ENCODE data around the gene ENOX2.

The ENOX2 gene

DNA sequence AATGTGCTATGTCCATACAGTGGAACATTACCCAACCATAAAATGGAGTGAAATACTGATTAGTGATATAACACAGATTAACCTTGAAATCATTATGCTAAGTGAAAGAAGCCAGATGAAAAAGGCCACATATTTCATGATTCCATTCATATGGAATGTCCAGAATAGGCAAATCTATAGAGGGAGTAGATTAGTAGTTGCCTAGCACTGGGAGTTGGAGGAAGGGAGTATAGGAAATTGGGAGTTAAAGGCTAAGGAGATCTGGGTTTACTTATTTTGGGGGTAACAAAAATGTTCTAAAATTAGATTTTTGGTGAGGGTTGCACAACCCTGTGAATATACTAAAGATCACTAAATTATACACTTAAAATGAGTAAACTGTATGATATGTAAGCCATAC is 26.8 kb downstream of the ENOX2 start:
- H3K4me1 ChIP-seq (ENCODE audit: control insufficient read depth, low read length): no peaks in the 10 kb centered on the region
- H3K27me3 ChIP-seq (ENCODE audit: control insufficient read depth, low read length): no peaks in the 10 kb centered on the region
- H3K4me3 ChIP-seq (ENCODE audit: low read length): no peak overlapping the region
- TF ChIP-seq EZH2phosphoT487 (IDR thresholded peaks at IDR 0.05; ENCODE audit: borderline replicate concordance, low read length): no peak
- TF ChIP-seq, protein P1, sequence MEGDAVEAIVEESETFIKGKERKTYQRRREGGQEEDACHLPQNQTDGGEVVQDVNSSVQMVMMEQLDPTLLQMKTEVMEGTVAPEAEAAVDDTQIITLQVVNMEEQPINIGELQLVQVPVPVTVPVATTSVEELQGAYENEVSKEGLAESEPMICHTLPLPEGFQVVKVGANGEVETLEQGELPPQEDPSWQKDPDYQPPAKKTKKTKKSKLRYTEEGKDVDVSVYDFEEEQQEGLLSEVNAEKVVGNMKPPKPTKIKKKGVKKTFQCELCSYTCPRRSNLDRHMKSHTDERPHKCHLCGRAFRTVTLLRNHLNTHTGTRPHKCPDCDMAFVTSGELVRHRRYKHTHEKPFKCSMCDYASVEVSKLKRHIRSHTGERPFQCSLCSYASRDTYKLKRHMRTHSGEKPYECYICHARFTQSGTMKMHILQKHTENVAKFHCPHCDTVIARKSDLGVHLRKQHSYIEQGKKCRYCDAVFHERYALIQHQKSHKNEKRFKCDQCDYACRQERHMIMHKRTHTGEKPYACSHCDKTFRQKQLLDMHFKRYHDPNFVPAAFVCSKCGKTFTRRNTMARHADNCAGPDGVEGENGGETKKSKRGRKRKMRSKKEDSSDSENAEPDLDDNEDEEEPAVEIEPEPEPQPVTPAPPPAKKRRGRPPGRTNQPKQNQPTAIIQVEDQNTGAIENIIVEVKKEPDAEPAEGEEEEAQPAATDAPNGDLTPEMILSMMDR (IDR thresholded peaks at IDR 0.05; ENCODE audit: low read depth, low read length, poor library complexity, severe bottlenecking): no peak
- H3K36me3 ChIP-seq (ENCODE audit: control insufficient read depth, low read length): no peaks in the 10 kb centered on the region
- no peaks in the 10 kb centered on the region for H3K9me3 ChIP-seq (ENCODE audit: control insufficient read depth, insufficient read depth, low read length)
- no peak overlapping the region for H3K27ac ChIP-seq (ENCODE audit: low read depth, low read length)
- H4K20me1 ChIP-seq (ENCODE audit: control insufficient read depth, insufficient read depth, low read depth, low read length): no peaks in the 10 kb centered on the region
- H3F3A ChIP-seq (ENCODE audit: control insufficient read depth, insufficient read depth): no peaks in the 10 kb centered on the region
- H3K9me2 ChIP-seq (replicated peaks; ENCODE audit: control insufficient read depth, low read length): no peaks in the 10 kb centered on the region
- no peaks in the 10 kb centered on the region for H3K79me2 ChIP-seq (ENCODE audit: control insufficient read depth, low read length)
- no peak overlapping the region for H3K4me2 ChIP-seq (ENCODE audit: low read length)

DNA sequence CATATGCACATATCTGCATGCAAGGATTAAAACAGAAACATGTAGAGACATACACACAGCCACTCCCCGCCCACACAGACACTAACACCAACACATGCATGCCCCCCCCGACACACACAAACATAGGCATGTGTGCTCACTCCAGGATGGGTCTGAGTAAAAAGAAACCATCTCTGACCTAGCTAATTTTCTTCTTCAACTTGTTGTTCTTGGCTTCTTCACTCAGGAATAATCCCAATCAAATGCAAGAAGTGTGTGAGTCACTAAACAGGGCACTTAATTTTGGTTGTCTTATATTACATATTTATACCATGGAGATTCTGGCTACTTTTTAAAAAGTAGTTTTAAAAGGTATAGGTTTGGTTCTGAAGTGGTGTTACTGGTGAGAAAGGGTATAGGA is 28.3 kb downstream of the ENOX2 start:
- TF ChIP-seq EZH2phosphoT487 (IDR thresholded peaks at IDR 0.05; ENCODE audit: borderline replicate concordance, low read length): no peak
- TF ChIP-seq, protein P1 (IDR thresholded peaks at IDR 0.05; ENCODE audit: low read depth, low read length, poor library complexity, severe bottlenecking): no peak
- no peaks in the 10 kb centered on the region for H3K79me2 ChIP-seq (ENCODE audit: control insufficient read depth, low read length)

DNA sequence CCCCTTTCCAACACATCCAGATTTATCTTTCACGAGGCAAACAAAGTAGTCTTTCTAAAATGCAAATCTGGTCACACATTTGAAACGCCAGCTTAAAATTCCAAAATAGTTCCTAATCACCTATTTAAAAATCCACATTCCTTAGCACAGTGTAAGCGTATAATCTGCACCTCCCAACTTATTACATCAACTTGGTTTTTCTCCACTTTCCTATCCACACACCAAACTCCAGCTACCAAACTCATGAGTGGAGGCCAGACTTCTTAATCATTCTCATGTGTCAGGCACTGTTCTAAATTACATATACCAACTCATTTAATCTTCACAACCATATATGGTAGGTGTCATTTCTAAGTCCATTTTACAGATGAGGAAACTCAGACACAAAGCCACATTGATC is 33.8 kb downstream of the ENOX2 start:
- Histone ChIP-seq H3K9me3 (ENCODE audit: control insufficient read depth, insufficient read depth, low read length) (no peaks in the 10 kb centered on the region), H3K36me3 (ENCODE audit: control insufficient read depth, low read length) (no peaks in the 10 kb centered on the region), H3K79me2 (ENCODE audit: control insufficient read depth, low read length) (no peaks in the 10 kb centered on the region)

More for the DNA sequence above, 28.3 kb downstream of the ENOX2 start:
- Histone ChIP-seq H3K4me2 (ENCODE audit: low read length) (no peak overlapping the region), H3K4me3 (ENCODE audit: low read length) (no peak overlapping the region), H3K27ac (ENCODE audit: low read depth, low read length) (no peak overlapping the region), H3K9me2 (replicated peaks; ENCODE audit: control insufficient read depth, low read length) (no peaks in the 10 kb centered on the region), H3K4me1 (ENCODE audit: control insufficient read depth, low read length) (no peaks in the 10 kb centered on the region), H3F3A (ENCODE audit: control insufficient read depth, insufficient read depth) (no peaks in the 10 kb centered on the region), H3K9me3 (ENCODE audit: control insufficient read depth, insufficient read depth, low read length) (no peaks in the 10 kb centered on the region), H3K27me3 (ENCODE audit: control insufficient read depth, low read length) (no peaks in the 10 kb centered on the region), H4K20me1 (ENCODE audit: control insufficient read depth, insufficient read depth, low read depth, low read length) (no peaks in the 10 kb centered on the region), H3K36me3 (ENCODE audit: control insufficient read depth, low read length) (no peaks in the 10 kb centered on the region)

More for the DNA sequence above, 33.8 kb downstream of the ENOX2 start:
- Histone ChIP-seq H4K20me1 (ENCODE audit: control insufficient read depth, insufficient read depth, low read depth, low read length) (no peaks in the 10 kb centered on the region), H3K4me1 (ENCODE audit: control insufficient read depth, low read length) (no peaks in the 10 kb centered on the region), H3K4me2 (ENCODE audit: low read length) (no peak overlapping the region), H3K27me3 (ENCODE audit: control insufficient read depth, low read length) (no peaks in the 10 kb centered on the region), H3K4me3 (ENCODE audit: low read length) (no peak overlapping the region), H3K27ac (ENCODE audit: low read depth, low read length) (no peak overlapping the region), H3K9me2 (replicated peaks; ENCODE audit: control insufficient read depth, low read length) (no peaks in the 10 kb centered on the region), H3F3A (ENCODE audit: control insufficient read depth, insufficient read depth) (no peaks in the 10 kb centered on the region)
- TF ChIP-seq, protein P1 (IDR thresholded peaks at IDR 0.05; ENCODE audit: low read depth, low read length, poor library complexity, severe bottlenecking): no peak
- no peak for TF ChIP-seq EZH2phosphoT487 (IDR thresholded peaks at IDR 0.05; ENCODE audit: borderline replicate concordance, low read length)
